Lower leg skin (tissue), 3 donors: ENCODE results near the gene GOLGB1.

Experiments
- POLR2A ChIP-seq, 2 donors: fragments of 450-650 bp; IDR thresholded peaks; one replicate each; pipeline ENCODE4 v1.6.1; 2016 to 2017; ENCODE audit warnings: antibody characterized with exemption in 2 of 2, mild to moderate bottlenecking in 1 of 2, moderate library complexity in 1 of 2
- TF ChIP-seq, protein P1 (sequence below), 3 donors: fragments of 450-650 bp; IDR thresholded peaks; one replicate each; pipeline ENCODE4 v1.5.1; 2016; ENCODE audit warnings: antibody characterized with exemption in 3 of 3, mild to moderate bottlenecking in 3 of 3, moderate library complexity in 2 of 3

GRCh38 chr3:121794264-121794983, 44.9 kb upstream of the GOLGB1 start:
- no peak for TF ChIP-seq POLR2A (IDR thresholded peaks at IDR 0.05)
- TF ChIP-seq, protein P1, sequence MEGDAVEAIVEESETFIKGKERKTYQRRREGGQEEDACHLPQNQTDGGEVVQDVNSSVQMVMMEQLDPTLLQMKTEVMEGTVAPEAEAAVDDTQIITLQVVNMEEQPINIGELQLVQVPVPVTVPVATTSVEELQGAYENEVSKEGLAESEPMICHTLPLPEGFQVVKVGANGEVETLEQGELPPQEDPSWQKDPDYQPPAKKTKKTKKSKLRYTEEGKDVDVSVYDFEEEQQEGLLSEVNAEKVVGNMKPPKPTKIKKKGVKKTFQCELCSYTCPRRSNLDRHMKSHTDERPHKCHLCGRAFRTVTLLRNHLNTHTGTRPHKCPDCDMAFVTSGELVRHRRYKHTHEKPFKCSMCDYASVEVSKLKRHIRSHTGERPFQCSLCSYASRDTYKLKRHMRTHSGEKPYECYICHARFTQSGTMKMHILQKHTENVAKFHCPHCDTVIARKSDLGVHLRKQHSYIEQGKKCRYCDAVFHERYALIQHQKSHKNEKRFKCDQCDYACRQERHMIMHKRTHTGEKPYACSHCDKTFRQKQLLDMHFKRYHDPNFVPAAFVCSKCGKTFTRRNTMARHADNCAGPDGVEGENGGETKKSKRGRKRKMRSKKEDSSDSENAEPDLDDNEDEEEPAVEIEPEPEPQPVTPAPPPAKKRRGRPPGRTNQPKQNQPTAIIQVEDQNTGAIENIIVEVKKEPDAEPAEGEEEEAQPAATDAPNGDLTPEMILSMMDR (IDR thresholded peaks at IDR 0.05) = no peak
